GM20000 (cell line): ENCODE results near the gene DUOX2.
A peak's percentile ranks its signal among the peaks of the same experiment; 100 is the strongest.

Experiments used
- DNase-seq: peaks from one replicate; pipeline ENCODE4 v3.0.0; 2012; ENCODE audit warnings: low spot score
- TF ChIP-seq, protein P1 (sequence below): IDR thresholded peaks from 2 replicates; pipeline ENCODE4 v1.5.1; 2012; ENCODE audit warnings: mild to moderate bottlenecking, control low read depth; ENCODE audit errors: extremely low read depth, missing control alignments

The DUOX2 gene

DNA sequence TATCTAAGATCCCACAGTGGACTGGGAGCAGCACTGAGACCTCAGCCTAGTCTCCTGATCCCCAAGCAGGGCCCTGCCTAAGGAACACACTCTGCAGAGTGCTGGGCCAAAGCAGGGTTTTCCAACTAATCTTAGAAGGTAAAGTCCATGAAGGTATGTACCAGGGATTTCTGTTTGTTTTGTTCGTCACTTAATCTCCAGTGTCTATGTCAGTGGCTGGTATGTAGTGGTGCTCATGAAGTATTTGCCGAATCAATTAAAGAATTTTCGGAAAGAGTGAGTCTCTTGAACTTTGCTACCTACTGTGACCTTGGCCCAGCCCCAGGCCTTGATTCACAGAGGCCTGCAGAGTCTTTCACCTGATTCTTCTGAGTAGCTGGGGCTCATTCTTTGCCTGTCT, 17.5 kb upstream of the DUOX2 start:
- TF ChIP-seq, protein P1, sequence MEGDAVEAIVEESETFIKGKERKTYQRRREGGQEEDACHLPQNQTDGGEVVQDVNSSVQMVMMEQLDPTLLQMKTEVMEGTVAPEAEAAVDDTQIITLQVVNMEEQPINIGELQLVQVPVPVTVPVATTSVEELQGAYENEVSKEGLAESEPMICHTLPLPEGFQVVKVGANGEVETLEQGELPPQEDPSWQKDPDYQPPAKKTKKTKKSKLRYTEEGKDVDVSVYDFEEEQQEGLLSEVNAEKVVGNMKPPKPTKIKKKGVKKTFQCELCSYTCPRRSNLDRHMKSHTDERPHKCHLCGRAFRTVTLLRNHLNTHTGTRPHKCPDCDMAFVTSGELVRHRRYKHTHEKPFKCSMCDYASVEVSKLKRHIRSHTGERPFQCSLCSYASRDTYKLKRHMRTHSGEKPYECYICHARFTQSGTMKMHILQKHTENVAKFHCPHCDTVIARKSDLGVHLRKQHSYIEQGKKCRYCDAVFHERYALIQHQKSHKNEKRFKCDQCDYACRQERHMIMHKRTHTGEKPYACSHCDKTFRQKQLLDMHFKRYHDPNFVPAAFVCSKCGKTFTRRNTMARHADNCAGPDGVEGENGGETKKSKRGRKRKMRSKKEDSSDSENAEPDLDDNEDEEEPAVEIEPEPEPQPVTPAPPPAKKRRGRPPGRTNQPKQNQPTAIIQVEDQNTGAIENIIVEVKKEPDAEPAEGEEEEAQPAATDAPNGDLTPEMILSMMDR = no peak
- no peak for DNase-seq

GRCh38 chr15:45130291-45131000, 16.5 kb upstream of the DUOX2 start:
- DNase-seq = no peak
- TF ChIP-seq, protein P1 = no peak

DNA sequence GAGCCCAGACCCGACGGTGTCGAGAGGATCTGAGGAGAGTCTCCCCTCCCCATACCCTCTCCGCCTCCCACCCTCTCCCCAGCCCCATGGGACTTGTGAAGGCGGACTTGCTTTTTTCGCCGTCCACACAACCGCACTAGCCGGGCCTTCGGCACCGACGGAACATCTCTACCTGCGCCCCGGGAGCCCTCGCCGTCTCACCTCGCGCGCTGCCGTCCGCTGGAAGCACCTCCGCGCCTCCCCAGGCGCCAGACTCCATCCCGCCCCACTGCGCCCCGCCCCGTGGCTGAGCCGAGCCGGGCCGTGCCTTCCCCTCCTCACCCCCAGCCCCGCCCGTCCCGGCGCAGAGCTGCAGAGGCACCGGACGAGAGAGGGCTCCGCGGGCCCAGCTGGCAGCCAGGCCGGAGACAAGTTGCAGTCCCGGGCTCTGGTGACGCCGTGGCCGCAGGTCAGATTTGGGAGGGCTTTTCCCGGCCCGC, 15.7 kb upstream of the DUOX2 start, which contains the start of the genes DUOX1 and DUOXA1:
Gene DUOX1 (plus strand): TSS at position 344 of the 479 bp plus-strand sequence. CDS start 1,973 bp downstream, outside the sequence.
Gene DUOXA1 (minus strand): TSS at position 229 of the 479 bp plus-strand sequence. CDS start 6,865 bp downstream, outside the sequence.
- no peak for DNase-seq

DNA sequence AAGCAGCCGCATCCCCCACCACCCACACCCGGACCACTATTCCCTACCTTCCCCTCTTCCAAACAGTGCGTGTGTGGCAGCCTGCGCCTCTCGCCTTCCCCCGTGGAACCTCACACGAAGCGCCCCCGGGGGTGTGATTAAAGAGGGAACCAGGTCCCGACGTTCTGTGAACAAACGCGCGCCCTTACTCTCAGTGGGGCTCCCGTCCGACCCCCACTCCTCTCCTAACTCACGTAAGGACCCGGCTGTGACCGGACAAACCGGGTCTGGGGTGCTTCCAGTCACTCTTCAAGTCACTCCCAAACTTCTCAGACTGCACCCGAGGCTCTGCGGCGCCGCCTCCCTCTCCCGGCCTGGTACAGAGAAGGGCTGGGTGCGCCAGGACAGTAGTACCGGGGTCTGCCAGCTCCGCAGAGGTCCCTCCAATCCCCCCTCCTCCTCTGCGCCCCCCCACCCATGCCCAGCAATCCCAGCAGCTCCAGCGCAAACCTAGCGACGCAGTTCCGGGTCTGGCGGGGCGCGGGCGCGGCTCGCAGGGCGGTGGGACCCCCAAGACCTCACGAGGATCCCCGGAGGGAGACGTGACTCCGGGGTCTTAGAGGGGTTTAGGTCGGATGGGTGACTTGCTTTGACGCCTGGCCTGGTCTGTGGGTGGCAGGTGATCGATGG, 15.1 kb upstream of the DUOX2 start:
- TF ChIP-seq, protein P1 = no peak
- no peak for DNase-seq

More for the DNA sequence above, 15.7 kb upstream of the DUOX2 start, which contains the start of the genes DUOX1 and DUOXA1:
- TF ChIP-seq, protein P1 = no peak

GRCh38 chr15:45126535-45127158, 12.7 kb upstream of the DUOX2 start:
- TF ChIP-seq, protein P1 = peak; percentile 60
- DNase-seq = no peak

- TF ChIP-seq, protein P1 = no peak
- no peak for DNase-seq
These were observed 9.4 kb upstream of the DUOX2 start for GRCh38 chr15:45123397-45123796.

DNA sequence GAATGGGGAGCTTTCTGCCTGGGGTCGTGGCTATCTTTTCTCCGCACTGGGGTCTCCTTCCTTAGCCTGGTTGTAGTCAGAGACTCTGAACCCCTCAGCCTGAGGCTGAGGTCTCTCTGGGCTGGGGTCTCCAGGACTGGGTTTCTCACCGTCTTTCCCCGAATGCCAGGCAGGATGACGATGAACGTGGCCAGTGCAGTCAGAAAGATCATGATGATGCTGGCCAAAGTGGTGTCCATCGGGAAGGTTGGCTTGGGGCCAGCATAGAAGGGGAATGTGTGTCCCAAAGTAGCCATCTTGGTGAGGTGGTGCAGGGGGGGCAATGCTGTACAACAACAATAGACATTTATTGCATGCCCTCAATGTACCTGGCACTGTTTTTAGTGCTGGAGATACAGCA, 8.7 kb upstream of the DUOX2 start:
- TF ChIP-seq, protein P1 = no peak
- no peak for DNase-seq
